ENCODE measurements around the gene IGFN1. TPM values are rescaled to one million over a fixed set of nuclear protein-coding genes. Genes with fewer than 3 reads are reported as not detected.
"Not testable (repeated sequence)": the region's sequence is repeated elsewhere in the genome, so short reads cannot be mapped to it uniquely, and the experiment has no call there.

IGFN1 gene
- total RNA-seq, 1 experiment from 2014 or later, result not detected

DNA sequence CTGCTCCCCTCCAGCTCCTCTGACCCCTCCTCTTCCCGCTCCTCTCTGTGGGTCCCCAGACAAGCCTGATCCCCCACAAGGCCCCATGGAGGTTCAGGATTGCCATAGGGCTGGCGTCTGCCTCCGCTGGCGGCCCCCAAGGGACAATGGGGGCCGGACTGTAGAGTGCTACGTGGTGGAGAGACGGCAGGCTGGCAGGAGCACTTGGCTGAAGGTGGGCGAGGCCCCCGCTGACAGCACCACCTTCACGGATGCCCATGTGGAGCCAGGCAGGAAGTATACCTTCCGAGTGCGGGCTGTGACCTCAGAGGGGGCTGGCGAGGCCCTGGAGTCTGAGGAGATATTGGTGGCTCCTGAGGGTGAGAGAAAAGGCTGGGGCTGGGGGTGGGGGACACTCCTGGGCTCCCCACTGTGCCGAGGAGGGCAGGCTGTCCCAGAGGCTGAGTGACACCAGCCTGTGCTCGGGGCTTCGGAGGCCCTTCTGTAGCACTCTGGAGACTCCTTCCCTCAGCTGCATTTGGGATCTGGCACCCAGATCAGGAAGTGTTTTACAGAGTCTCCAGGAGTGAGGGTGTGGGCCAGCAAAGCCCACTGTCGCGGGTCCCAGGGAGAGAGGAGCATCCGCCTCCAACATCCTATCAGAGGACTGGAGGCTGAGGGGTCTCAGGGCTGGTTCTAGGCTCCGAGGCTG is 25.9 kb downstream of the IGFN1 start:
- DNase-seq (ENCODE audit: low read depth), result no peak

GRCh38 chr1:201217146-201217545 is 26.5 kb downstream of the IGFN1 start:
- DNase-seq (ENCODE audit: low read depth), result no peak

DNA sequence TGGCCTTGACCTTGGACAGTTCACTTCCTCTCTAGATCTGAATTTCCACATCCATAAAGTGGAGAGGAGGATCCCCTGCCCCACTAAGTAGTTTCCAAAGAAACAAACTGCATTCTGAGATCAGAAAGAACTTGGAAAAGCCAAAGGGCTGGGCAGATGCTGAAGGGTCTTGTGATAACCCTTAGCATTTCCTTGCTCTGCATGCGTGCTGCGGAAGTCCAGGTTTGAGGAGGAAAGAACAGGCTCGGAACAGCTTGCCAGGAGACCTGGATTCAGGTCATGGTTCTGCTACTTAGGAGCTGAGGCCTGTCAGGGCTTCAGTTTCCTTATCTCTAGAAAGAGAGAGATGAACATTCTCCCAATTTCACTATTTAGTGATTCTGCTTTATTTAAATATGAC is 27.2 kb downstream of the IGFN1 start:
- no peak for DNase-seq (ENCODE audit: low read depth)

- DNase-seq (ENCODE audit: low read depth), result no peak
Measured at GRCh38 chr1:201218409-201218808, 27.8 kb downstream of the IGFN1 start.

DNA sequence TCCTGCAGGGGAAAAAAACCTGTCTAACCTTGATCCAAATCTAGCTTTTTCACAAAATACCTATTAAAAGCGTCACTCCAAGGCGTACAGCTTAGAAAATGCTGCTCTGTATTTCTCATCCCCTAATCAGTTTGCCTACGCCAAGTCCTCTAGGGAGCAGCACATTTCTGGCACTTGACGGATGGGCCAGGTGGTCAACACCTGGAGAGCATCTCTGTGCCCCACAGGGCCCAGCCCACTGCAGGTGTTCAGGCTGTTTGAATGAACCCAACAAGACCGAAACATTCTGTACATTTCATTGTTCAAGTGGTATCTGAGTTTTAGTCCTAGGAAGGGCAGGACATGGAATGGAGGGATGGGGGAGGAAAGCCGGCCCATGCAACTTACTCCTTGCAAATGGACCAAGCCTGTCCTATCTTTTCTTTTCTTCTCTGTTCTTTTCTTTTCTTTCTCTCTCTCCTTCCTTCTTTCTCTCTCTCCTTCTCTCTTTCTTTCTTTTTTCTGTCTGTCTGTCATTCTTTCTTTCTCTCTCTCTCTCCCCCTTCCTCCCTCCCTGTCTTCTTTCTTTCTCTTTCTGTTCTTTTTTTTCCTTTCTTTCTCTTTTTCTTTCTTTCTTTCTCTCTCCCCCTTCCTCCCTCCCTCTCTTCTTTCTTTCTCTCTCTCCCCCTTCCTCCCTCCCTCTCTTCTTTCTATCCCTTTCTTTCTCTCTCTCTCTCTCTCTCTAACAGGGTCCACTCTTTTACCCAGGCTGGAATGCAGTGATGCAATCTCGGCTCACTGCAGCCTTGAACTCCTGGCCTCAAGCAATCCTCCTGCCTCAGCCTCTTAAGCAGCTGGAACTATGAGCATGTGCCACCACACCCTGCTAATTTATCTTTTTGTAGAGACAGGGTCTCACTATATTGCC is 29.1 kb downstream of the IGFN1 start:
- no peak for DNase-seq (ENCODE audit: low read depth)

- DNase-seq (ENCODE audit: low read depth), result no peak
Measured at GRCh38 chr1:201220388-201220715, 29.7 kb downstream of the IGFN1 start.

DNA sequence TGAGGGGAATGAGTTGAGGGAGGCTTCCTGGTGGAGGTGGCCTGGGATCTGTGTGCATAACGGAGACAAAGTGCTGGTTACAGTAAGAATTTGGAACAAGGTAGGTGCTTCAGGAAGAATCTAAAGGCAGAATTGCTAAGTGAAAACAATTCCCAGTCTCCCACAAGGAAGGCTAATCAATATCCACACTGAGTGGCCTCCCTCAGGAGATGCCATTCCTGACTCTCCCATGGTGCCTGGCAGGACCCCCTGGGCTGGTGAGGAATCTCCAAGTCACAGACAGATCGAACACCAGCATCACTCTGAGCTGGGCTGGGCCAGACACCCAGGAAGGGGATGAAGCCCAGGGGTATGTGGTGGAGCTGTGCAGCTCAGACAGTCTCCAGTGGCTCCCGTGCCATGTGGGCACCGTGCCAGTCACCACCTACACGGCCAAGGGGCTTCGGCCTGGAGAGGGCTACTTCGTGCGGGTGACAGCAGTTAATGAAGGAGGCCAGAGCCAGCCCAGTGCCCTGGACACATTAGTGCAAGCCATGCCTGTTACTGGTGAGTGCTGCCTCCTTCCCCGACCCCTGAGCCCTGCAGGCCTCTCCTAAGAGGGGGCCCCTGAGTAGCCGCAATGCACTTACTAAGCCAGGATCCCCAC is 30.7 kb downstream of the IGFN1 start:
- no peak for DNase-seq (ENCODE audit: low read depth)

DNA sequence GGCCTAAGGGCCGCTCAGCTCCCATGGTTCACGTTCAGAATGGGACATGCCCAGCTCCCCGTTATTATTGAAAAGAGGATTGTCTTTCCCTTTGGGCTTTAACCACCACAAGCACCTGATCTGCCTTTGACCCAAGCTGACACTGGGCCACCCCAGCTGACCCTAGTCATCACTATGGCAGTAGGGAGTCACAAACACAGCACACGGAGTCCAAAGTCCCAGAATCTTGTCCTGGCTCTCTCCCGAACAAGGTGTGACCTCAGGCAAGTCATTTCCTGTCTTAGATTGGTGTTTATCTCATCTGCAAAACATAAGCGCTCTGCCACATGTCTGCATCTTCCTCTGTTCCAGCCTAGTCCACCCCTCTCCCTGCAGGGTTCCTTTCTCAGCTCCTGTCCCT is 31.5 kb downstream of the IGFN1 start:
- no peak for DNase-seq (ENCODE audit: low read depth)

DNA sequence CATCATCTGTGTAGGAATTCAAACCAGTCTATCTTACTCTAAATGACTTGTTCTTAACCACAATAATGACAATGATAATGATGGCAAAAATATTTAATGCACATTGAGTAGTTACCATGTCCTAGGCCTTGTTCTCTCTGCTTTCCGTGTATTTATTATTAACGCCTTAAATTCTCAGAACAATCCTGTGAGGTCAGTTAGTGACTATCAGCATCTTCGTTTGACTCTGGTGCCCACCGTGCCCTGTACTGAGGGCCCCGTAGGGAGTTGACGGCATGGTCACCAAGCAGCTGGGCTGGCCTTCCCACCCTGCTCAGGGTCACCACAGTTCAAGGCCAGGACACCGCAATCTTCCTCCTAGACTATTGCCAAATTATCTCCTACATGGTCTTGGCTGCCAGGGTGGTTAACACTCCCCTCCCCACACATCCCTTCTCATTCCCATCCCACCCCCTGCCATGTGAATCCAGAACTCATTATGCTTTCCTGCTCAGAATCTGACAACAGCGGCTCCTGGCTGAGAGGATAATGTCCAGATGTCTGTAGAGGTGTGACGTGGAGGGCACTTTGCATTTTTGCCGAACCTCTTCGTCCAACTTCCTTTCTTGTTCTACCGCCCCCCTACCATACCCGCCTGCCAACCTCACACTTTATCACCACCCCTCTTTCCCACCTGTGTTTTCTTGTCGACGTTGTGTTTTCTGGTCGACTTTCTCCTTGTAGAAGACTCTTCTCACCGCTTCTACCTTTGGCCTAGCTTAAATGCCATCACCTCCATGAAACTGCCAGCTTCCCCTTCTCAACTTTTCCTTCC is 33.4 kb downstream of the IGFN1 start:
- DNase-seq (ENCODE audit: low read depth), result no peak

GRCh38 chr1:201224666-201225370 is 34.2 kb downstream of the IGFN1 start:
- DNase-seq (ENCODE audit: low read depth), result no peak

DNA sequence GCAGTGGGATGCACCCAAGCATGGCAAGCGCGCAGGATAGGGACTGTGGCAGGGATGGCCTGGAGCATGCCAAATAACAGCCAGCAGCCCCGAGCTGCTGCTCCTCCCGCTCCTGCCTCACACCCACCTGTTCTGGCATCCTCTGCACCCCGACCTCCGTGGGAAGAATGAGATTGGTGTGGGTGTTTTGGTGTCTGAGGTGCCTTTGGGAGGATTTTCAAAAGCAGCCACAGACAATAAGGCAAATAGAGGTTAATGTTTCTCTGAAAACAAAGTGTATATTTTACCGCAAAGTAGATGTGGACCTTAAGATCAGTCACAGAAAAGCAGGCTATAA is 35.5 kb downstream of the IGFN1 start:
- DNase-seq (ENCODE audit: low read depth), result no peak

DNA sequence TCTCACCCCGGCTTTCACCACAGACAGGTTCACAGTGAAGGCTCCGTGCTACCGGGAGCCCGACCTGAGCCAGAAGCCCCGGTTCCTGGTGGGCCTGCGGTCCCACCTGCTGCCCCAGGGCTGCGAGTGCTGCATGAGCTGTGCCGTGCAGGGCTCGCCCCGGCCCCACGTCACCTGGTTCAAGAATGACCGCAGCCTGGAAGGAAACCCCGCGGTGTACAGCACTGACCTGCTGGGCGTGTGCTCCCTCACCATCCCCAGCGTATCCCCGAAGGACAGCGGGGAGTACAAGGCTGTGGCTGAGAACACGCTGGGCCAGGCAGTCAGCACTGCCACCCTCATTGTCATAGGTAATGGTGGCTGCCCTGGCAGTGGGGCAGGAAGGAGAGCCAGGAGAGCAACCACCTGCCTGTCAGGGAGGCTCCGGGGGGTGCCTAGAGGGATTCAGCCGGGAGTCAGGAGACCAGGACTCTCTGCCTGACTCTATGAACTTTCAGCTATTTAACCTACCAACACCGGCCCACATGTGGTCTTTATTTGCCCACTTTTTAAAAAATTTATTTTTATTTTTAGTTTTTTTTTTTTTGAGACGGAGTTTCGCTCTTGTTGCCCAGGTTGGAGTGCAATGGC is 36.4 kb downstream of the IGFN1 start:
- DNase-seq (ENCODE audit: low read depth), result no peak

DNA sequence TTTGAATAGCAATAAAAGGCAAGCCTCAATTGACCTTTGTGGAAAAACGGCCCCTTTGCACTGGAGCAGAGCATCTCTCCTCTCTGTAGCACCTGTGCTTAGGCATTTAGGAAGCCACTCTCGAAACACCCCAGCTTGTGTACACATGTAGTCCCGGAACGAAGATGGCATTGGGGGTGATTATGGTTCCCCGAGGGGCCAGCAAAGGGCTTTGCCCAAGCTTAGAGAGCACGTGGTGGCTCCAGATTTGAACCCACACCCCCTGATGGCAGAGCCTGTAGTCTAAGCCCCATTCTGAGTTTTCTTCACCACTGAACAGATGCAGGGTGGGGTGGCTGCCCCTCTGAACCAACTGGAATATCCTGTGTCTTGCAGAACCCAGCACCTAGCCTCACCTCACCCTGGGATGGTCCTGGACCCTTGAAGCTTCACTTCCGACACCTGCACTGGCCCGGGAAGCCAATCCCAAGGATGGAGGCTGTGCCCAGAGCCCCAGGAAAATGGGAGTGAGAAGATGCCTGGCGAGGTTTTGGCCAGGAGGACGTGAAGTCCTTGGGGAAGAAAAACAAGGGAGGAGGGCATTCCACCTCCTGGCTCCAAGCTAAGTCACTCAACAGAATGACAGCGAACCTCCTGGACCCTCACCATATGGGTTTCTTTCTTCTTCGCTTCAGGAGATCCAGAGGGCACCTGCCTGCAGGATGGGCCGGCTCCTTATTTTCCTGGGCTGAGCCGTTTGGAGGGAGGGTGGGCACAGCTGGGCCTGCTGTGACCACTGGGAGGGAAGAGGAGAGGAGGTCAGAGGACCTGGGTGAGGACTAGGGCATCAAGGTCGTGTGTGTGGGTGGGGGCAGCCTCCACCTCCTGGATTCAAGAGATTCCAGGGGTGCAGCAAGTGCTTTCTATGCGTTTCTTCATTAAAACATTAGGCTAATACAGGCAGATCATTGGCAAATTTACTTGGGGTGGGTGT is 37.7 kb downstream of the IGFN1 start:
- no peak for DNase-seq (ENCODE audit: low read depth)

- no peak for DNase-seq (ENCODE audit: low read depth)
Measured at GRCh38 chr1:201229095-201229494, 38.5 kb downstream of the IGFN1 start.

GRCh38 chr1:201229771-201230635 is 39.4 kb downstream of the IGFN1 start:
- DNase-seq (ENCODE audit: low read depth), result peak; percentile 72

DNA sequence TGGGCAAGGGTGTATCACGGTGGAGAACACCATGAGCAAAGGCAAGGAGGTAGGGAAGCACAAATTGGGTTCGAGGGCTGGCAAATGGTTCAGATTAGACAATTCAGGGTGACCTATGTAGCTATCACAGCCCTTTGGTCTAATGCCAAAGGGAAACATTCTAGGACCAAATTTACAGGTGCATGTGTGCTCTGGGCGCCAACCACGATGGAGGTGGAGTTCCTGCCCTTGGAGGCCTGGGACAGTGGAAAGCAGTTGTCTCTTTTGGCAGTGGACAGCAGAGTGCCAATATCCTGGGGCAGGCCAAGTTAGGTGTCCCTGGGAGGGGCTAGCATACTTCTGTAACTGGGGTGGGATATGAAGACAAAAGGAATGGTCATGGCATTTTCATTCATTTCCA is 40.1 kb downstream of the IGFN1 start:
- DNase-seq (ENCODE audit: low read depth), result no peak

GRCh38 chr1:201239646-201240045 is 49.0 kb downstream of the IGFN1 start:
- not testable (repeated sequence) for DNase-seq (ENCODE audit: low read depth)

GRCh38 chr1:201240171-201240570 is 49.5 kb downstream of the IGFN1 start:
- no peak for DNase-seq (ENCODE audit: low read depth)

GRCh38 chr1:201241736-201242135 is 51.1 kb downstream of the IGFN1 start:
- DNase-seq (ENCODE audit: low read depth), result no peak

Data from M059J (cell line).